GM12878 (cell line): Measurements from ENCODE around the gene DCAF6. TPM values are rescaled to one million over a fixed set of nuclear protein-coding genes. Genes with fewer than 3 reads are reported as not detected.

Experiments used
- ATAC-seq: fragments of 200-7000 bp; cut with Tn5 transposase; 3 replicates; pipeline ENCODE4 v1.9.1; 2020; ENCODE audit warnings: mild to moderate bottlenecking, moderate library complexity
- BruUV-seq: library from RNA; stranded (reverse); fragments of 400-500 nt; replicated peaks from 2 replicates; lab custom pipeline; 2021; lab: Mats Ljungman, UMichigan
- CTCF ChIA-PET: fragments of 300-600 bp; sonication (Branson Sonifier 250); formaldehyde crosslinking; extraction: SDS; loops from one replicate; lab custom pipeline; 2021; ENCODE audit warnings: inconsistent platforms; lab: Yijun Ruan, JAX
- POLR2A ChIA-PET: fragments of 350-600 bp; formaldehyde crosslinking; extraction: SDS; loops from one replicate; lab custom pipeline; 2021; ENCODE audit warnings: inconsistent platforms; lab: Charles Lee
- RAD21 ChIA-PET: fragments of 300-600 bp; sonication (Branson Sonifier 250); formaldehyde crosslinking; loops from one replicate; lab custom pipeline; 2023; ENCODE audit warnings: antibody characterized with exemption; ENCODE audit not compliant: unreplicated experiment; lab: Charles Lee
- SMC1A ChIA-PET: fragments of 300-600 bp; sonication (Branson Sonifier 250); formaldehyde crosslinking; loops from one replicate; lab custom pipeline; 2023; ENCODE audit not compliant: unreplicated experiment, uncharacterized antibody; lab: Charles Lee
- DNase-seq: peaks from one replicate; pipeline ENCODE4 v3.0.0-alpha.2; 2011; ENCODE audit warnings: low read depth, low spot score
- FAIRE-seq: peaks from 3 replicates; lab custom pipeline; 2011; peaks lifted over from hg19 to GRCh38; lab: Jason Lieb, UNC
- H2AFZ ChIP-seq: 2 replicates; pipeline ENCODE4 v1.6.0; 2011; ENCODE audit warnings: low read depth, low read length, control low read depth; ENCODE audit not compliant: control insufficient read depth
- H3K27ac ChIP-seq: 2 replicates; pipeline ENCODE4 v1.5.1; 2011; ENCODE audit warnings: control low read depth; ENCODE audit not compliant: control insufficient read depth, insufficient read depth
- H3K27me3 ChIP-seq, 2 experiments: replicated peaks in 1 of 2; 2 replicates each; pipeline versions ENCODE4 v1.6.0 to v1.6.1; 2011; ENCODE audit warnings: low read length in 1 of 2; ENCODE audit not compliant: control insufficient read depth in 2 of 2, insufficient read depth in 2 of 2
- H3K36me3 ChIP-seq, 2 experiments: 2 replicates each; pipeline ENCODE4 v1.5.1; 2011; ENCODE audit warnings: low read length in 1 of 2; ENCODE audit not compliant: control insufficient read depth in 2 of 2, insufficient read depth in 2 of 2
- H3K4me1 ChIP-seq: 2 replicates; pipeline ENCODE4 v1.6.1; 2011; ENCODE audit warnings: mild to moderate bottlenecking, low read length, moderate library complexity, mixed read lengths; ENCODE audit not compliant: control insufficient read depth, insufficient read depth
- H3K4me2 ChIP-seq: 2 replicates; pipeline ENCODE4 v1.6.0; 2011; ENCODE audit warnings: control low read depth; ENCODE audit not compliant: control insufficient read depth, insufficient read depth
- H3K4me3 ChIP-seq: fragments of 200-600 bp; sonication (generic); 2 replicates; pipeline ENCODE4 v1.5.1; 2016
- H3K79me2 ChIP-seq: 2 replicates; pipeline ENCODE4 v1.6.0; 2011; ENCODE audit warnings: low read length; ENCODE audit not compliant: control insufficient read depth, insufficient read depth
- H3K9ac ChIP-seq: 2 replicates; pipeline ENCODE4 v1.8.0; 2011; ENCODE audit warnings: low read length, control low read depth, mixed read lengths; ENCODE audit not compliant: control insufficient read depth, insufficient read depth
- H3K9me3 ChIP-seq: replicated peaks from 3 replicates; pipeline ENCODE4 v1.5.1; 2011; ENCODE audit warnings: mild to moderate bottlenecking, low read length; ENCODE audit not compliant: control insufficient read depth, insufficient read depth
- H4K20me1 ChIP-seq: 2 replicates; pipeline ENCODE4 v1.6.0; 2011; ENCODE audit not compliant: control insufficient read depth, insufficient read depth
- ATF3 ChIP-seq: IDR thresholded peaks from 2 replicates; pipeline ENCODE4 v1.6.1; 2011; ENCODE audit warnings: low read depth, mild to moderate bottlenecking, low read length, moderate library complexity, borderline replicate concordance; ENCODE audit errors: extremely low read depth
- BCL11A ChIP-seq: IDR thresholded peaks from 2 replicates; pipeline ENCODE4 v1.6.1; 2011; ENCODE audit warnings: low read depth, low read length
- DPF2 ChIP-seq: fragments of 450-650 bp; IDR thresholded peaks from 2 replicates; pipeline ENCODE4 v1.6.1; 2017; ENCODE audit warnings: mild to moderate bottlenecking
- KDM1A ChIP-seq: fragments of 200-600 bp; sonication (generic); IDR thresholded peaks from 2 replicates; pipeline ENCODE4 v1.6.1; 2016; ENCODE audit warnings: borderline replicate concordance
- KLF5 ChIP-seq: fragments of 450-650 bp; IDR thresholded peaks from 2 replicates; pipeline ENCODE4 v1.6.1; 2014; ENCODE audit warnings: mild to moderate bottlenecking; ENCODE audit not compliant: partially characterized antibody
- MXI1 ChIP-seq: fragments of 150-350 bp; IDR thresholded peaks from 2 replicates; pipeline ENCODE4 v1.6.1; 2011; ENCODE audit warnings: low read depth, mild to moderate bottlenecking, inconsistent platforms, low read length, improper control_type of control experiment
- MYB ChIP-seq: fragments of 150-350 bp; IDR thresholded peaks from 2 replicates; pipeline ENCODE4 v1.6.1; 2014; ENCODE audit warnings: mild to moderate bottlenecking, low read depth, low read length, borderline replicate concordance
- NR2C1 ChIP-seq: fragments of 450-650 bp; IDR thresholded peaks from 2 replicates; pipeline ENCODE4 v1.6.1; 2017; ENCODE audit warnings: antibody characterized with exemption, mild to moderate bottlenecking, moderate library complexity
- NR2C2 ChIP-seq: IDR thresholded peaks from 2 replicates; pipeline ENCODE4 v1.6.1; 2011; ENCODE audit warnings: borderline replicate concordance, low read depth; ENCODE audit not compliant: control insufficient read depth, insufficient read length
- ZBTB33 ChIP-seq: fragments of 450-650 bp; IDR thresholded peaks from 2 replicates; pipeline ENCODE4 v1.6.1; 2017; ENCODE audit warnings: mild to moderate bottlenecking
- ZBTB40 ChIP-seq: fragments of 450-650 bp; IDR thresholded peaks from 2 replicates; pipeline ENCODE4 v1.6.1; 2016; ENCODE audit warnings: mild to moderate bottlenecking, moderate library complexity, borderline replicate concordance
- ZNF217 ChIP-seq: fragments of 450-650 bp; IDR thresholded peaks from 2 replicates; pipeline ENCODE4 v1.6.1; 2017; ENCODE audit warnings: antibody characterized with exemption, mild to moderate bottlenecking
- WGBS: methylation state at CpG from one replicate; pipeline ENCODE4 v1.1.6; 2016; ENCODE audit warnings: low lambda C conversion rate; ENCODE audit not compliant: insufficient replicate concordance, insufficient coverage; ENCODE audit errors: missing lambda C conversion rate; 5-methylcytosine and 5-hydroxymethylcytosine counted together
- in situ Hi-C: fragments of 300-500 bp; cut with MboI; formaldehyde crosslinking; loops from 9 replicates; pipeline ENCODE4 v1.14.3; 2018; ENCODE audit warnings: mixed read lengths
- intact Hi-C: fragments of 100-400 bp; cut with micrococcal nuclease; formaldehyde crosslinking; loops from one replicate; pipeline ENCODE4 v1.14.2; 2022; ENCODE audit not compliant: unreplicated experiment
- polyA plus RNA-seq, 11 experiments: library from polyadenylated mRNA; depleted of rRNA in 4 of 11; unstranded in 6 of 11; stranded (reverse) in 5 of 11; fragments of >200 nt; fragmentation: Nextera tagmentation in 4 of 11; fragmentation: Illumina TruSeq in 1 of 11; extraction: Ambion mirVana in 4 of 11; extraction: Trizol in 1 of 11; gene quantifications; 1 replicate in 1 of 11; 2 replicates in 10 of 11; pipeline versions ENCODE4 v1.2.1 to v1.2.3, GENCODE V29; 2011 to 2016; ENCODE audit warnings: inconsistent platforms in 2 of 11, missing spikeins in 2 of 11, low read depth in 1 of 11
- total RNA-seq, 4 experiments: library from RNA; depleted of rRNA in 3 of 4; stranded (reverse); fragments of >200 nt in 3 of 4; fragmentation: Illumina TruSeq in 1 of 4; extraction: Trizol in 1 of 4; gene quantifications; 2 replicates each; pipeline versions ENCODE4 v1.2.1 to v1.2.3, GENCODE V29; 2013 to 2021

Gene DCAF6
- total and polyA plus RNA-seq, 10 of the 15 experiments (the other 5 are each of a cell fraction or from before 2014, with no cell fraction given): 11.4 to 62.7 (median 33.0) TPM

GRCh38 chr1:167993720-167994119 lies 57.2 kb downstream of the DCAF6 start:
- RAD21 ChIA-PET: no interaction called here
- no peaks in the 10 kb centered on the region for H3K79me2 ChIP-seq
- H4K20me1 ChIP-seq: no peaks in the 10 kb centered on the region
- SMC1A ChIA-PET: interaction anchor here (1.0 kb wide), 1 partner anchor 29 kb away, joined by 3 read pairs; no protein-coding TSS in a partner anchor
- peaks cover 2 to 21% of the 10 kb centered on the region in 2 experiments; a peak in 3 of 4 replicates for H3K36me3 ChIP-seq
- H3K4me3 ChIP-seq: no peak overlapping the region
- intact Hi-C loops: no loop called here
- ATAC-seq: no peak
- no peak for TF ChIP-seq BCL11A
- no peak for TF ChIP-seq NR2C1
- TF ChIP-seq ATF3: no peak
- no peak for TF ChIP-seq ZNF217
- TF ChIP-seq KDM1A: no peak
- TF ChIP-seq MXI1: no peak
- CTCF ChIA-PET: no interaction called here
- no peaks in the 10 kb centered on the region for H3K27me3 ChIP-seq
- no peak overlapping the region for H3K4me2 ChIP-seq
- no peak overlapping the region for H2AFZ ChIP-seq
- POLR2A ChIA-PET: no interaction called here
- H3K9ac ChIP-seq: no peak overlapping the region
- no peaks in the 10 kb centered on the region; the same call in 1 of the 2 replicates for H3K4me1 ChIP-seq
- in situ Hi-C loops: no loop called here
- FAIRE-seq: no peak
- DNase-seq: no peak
- H3K27ac ChIP-seq: no peak overlapping the region
- no TSS peak for BruUV-seq
- 65% methylated on average over 2 of the region's 2 CpGs for whole genome bisulfite sequencing
- no peaks in the 10 kb centered on the region for H3K9me3 ChIP-seq

GRCh38 chr1:167994560-167994959 lies 58.1 kb downstream of the DCAF6 start:
- FAIRE-seq (no peak), DNase-seq (no peak), ATAC-seq (no peak)
- no peaks in the 10 kb centered on the region for H3K79me2 ChIP-seq
- H3K27me3 ChIP-seq: no peaks in the 10 kb centered on the region
- RAD21 ChIA-PET: no interaction called here
- POLR2A ChIA-PET: no interaction called here
- no peak overlapping the region for H3K9ac ChIP-seq
- no peak overlapping the region for H3K4me2 ChIP-seq
- H3K36me3 ChIP-seq: peaks cover 2 to 21% of the 10 kb centered on the region in 2 experiments; a peak in 3 of 4 replicates
- SMC1A ChIA-PET: interaction anchor here (1.4 kb wide), 1 partner anchor 58 kb away, joined by 3 read pairs; the partner anchor contains the start of gene DCAF6
- H3K27ac ChIP-seq: no peak overlapping the region
- H3K4me1 ChIP-seq: no peaks in the 10 kb centered on the region; the same call in 1 of the 2 replicates
- WGBS: 80% methylated on average over 2 of the region's 2 CpGs
- H2AFZ ChIP-seq: no peak overlapping the region
- CTCF ChIA-PET: no interaction called here
- in situ Hi-C loops (no loop called here), intact Hi-C loops (no loop called here)
- H4K20me1 ChIP-seq: no peaks in the 10 kb centered on the region
- no TSS peak for BruUV-seq
- no peak overlapping the region for H3K4me3 ChIP-seq
- no peaks in the 10 kb centered on the region for H3K9me3 ChIP-seq
- TF ChIP-seq NR2C2 (no peak), KLF5 (no peak), ZBTB40 (no peak), MYB (no peak), ZBTB33 (no peak), DPF2 (no peak)
